NK-92 (cell line): Measurements from ENCODE around the gene PSMD1.

Experiments
- DNase-seq: peaks from one replicate; lab custom pipeline; 2025; ENCODE audit not compliant: unreplicated experiment; lab: John Stamatoyannopoulos, UW

PSMD1 gene

DNA sequence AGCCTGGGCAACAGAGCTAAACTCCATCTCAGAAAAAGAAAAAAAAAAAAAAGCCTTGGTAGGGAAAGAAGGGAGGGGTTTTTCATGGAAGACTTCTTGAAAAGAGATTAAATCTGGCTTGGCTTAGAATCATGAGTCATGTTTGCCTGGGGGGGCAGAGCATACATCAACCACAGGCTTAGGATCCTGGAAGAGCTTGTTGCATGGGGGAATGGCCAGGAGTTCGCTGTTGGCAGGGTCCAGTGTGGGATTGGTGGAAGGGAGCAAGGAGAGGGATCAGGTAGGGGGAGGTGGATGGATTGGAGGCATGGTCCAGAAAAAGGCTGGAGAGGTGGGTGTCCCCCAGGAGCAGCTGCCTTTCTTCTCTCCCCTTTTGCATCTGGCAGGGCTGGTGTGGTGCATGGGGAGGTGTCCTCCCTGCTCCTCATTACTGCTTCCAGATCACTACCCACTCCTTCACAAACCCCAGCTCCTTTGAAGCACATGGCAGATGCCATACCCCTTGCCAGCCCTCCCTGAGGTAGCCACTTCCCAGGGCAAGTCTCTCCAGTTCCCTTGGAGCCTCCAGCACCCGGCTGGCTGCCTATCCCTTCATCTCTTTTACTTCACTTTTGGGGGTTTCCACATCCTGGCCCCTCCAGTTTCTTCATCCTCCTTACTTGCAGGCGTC is 144.3 kb downstream of the PSMD1 start:
- DNase-seq: no peak

DNA sequence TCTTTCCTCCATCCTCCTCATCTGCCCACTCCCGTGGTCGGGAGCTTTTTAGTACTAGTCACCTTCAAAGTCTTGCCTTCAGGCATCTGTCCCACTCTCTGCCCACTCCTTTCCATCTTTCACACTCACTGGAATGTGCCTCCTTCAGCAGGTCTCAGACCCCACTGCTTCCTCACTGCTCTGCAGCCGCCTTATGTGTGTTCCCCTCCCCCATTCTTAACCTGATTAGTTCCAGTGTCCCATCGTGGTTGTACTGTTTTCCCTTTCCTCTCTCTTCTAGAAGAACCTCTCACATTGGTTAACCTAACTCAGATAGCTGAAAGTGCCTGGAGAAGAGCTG is 144.8 kb downstream of the PSMD1 start:
- DNase-seq: no peak

DNA sequence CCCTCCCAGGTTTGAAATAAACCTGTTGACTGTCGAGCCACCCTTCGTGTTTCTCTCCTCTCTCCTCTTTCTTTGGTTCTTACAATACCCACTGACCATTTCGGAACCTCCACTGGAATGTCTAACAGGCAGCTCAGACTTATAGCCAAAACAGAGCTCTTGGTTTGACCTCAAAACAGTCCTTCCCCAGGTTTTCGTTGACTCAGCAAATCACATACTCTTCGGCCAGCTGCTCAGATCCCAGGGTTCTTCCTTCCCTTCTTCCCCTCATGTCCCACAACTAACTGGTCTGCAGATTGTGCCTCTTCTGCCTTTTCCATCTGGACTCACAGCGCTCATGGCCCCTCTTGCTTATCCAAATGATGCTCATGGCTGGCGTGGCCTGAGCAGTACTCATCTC is 146.4 kb downstream of the PSMD1 start:
- no peak for DNase-seq

DNA sequence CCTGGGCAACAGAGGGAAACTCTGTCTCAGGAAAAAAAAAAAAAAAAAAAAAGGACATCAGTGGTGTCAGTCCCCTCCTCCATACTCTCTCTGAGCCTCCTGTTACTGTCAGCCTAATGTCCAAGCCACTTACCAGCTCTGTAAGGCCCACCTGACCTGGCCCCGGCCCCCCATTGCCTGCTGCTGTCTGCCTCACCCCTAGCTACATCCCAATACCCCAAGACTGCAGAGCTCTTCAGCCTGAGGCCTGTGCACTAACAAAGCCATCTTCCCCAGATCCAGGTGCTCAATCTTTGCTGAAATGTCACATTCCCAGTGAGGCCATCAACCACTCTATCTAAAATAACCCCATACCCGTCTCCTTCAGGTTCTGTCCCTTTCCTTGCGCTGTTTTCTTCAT is 147.5 kb downstream of the PSMD1 start:
- no peak for DNase-seq

DNA sequence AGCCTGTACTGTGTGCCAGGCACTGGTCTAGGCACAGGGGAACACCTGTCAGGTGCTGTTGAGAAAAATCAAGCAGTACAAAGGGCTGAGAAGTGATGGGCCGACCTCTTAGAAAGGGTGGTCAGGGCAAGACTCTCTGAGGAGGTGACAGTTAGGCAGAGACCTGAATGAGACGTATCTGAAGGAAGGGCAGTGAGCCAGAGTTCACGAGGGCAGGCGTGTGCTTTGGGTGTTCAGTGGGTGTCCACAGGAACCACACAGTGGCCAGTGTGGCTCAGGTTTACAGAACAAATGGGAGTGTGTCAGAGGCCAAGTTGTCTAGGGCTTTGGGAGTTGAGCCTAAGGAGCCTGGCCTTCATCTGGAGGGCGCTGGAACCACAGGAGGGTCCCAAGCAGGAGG is 147.9 kb downstream of the PSMD1 start:
- no peak for DNase-seq

DNA sequence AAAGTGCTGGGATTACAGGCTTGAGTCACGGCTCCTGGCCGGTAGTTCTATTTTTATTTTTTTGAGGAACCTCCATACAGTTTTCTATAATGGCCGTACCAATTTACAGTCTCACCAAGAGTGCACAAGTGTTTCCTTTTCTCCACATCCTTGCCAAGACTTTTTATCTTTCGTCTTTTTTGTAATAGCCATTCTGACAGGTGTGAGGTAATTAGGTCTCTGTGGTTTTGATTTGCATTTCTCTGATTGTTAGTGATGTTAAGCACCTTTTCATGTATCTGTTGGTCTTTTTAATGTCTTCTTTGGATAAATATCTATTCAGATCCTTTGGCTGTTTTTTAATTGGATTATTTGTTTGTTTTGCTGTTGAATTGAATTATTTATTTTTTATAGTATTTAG is 151.1 kb downstream of the PSMD1 start:
- DNase-seq: no peak

DNA sequence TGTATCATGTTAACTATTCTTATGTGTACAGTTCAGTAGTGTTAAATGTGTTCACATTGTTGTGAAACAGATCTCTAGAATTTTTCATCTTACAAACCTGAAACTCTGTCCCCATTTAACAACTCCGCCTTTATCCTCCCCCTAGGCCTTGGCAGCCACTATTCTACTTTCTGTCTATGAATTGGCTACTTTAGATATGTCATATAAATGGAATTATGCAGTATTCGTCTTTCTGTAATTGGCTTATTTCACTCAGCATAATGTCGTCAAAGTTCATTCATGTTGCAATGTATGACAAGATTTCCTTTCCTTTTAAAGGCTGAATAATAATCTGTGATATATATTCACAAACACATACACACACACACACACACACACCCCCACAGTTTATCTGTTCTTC is 154.1 kb downstream of the PSMD1 start:
- no peak for DNase-seq

DNA sequence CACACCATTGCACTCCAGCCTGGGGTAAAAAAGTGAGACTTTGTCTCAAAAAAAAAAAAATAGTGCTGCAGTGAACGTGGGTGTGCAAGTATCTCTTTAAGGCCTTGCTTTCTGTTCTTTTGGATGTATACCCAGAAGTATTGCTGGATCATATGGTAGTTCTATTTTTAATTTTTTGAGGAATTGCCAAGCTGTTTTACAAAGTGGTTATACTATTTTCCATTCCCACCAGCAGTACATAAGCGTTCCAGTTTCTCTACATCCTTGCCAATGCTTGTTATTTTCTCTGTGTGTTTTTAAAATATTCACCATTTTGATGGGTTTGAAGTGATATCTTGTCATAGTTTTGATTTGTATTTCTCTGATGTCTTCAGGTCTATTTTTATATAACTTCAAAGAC is 154.8 kb downstream of the PSMD1 start:
- DNase-seq: no peak

DNA sequence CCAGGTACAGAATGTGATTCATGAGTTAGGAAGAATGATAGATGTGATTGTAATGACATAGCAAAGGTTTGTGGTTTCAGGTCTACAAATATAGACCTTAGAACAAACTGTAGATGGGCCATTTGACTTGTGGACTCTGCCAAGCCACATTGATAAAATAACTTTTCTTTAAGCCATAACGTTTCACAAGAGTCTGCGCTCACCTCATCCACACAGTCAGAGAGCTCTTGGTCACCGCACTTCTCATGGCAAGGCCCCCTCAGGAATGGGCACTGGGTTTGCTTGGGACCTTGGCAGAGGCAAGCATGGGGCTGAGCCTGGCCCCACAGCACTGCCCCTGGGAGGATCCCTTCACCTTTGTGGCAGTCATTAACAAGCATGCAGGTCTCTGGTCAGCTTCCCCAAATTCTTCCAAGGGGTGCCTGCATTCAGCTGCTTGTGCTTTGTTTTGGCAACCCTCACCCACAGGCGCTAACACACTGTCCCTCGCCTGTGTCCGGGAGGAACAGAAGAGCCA is 155.7 kb downstream of the PSMD1 start:
- no peak for DNase-seq

DNA sequence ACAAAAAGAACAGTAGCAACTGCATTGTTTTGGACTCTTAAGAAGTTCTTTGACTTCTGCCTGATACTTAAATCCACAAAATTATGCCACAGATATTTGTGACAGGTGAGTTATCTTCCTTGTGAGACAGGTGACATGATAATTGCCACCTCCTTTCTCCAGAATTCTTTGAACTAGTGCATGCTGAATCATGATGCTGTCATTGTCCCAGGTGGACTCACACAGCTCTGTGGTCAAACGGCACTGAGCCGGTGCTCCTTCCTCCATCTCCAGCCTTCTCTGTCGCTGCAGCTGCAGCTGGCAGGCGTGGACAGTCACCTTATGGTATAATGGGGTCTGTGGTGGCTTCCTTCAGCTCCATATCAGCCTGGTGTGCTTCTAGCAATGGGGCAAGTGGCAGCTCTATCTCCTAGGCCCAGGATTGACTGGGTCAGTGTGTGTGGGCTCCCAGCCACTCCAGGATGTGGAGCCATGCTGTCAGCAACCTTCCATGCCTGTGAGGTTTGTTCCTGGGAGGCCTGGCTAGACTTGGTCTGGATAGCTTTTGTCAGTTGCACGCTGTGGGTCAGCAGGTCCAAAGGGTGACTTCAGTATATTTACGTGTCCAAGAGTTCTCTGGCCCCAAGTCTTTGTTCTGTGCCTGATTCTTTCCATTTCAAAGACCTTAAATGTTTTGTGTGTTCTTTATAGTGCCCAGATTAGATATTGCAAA is 157.4 kb downstream of the PSMD1 start:
- no peak for DNase-seq

DNA sequence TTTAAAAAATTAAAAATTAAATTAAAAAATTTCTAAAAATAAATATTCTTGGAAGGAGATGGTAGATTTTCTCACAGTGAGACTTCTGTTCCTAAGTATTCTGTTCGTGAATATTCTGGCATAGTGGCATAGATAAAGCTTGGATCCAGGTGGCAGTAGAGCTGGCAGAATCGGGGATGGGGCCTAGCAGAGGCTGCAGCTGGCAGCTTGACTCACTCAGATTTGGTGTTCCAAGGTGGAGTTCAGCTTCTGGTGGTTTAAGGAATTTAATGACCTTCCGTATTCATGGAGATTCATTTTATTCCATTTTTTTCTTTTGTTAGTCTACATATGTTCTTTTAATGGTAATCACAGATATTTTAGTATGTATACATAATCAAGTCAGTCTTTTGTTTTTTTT is 161.7 kb downstream of the PSMD1 start:
- DNase-seq: no peak

DNA sequence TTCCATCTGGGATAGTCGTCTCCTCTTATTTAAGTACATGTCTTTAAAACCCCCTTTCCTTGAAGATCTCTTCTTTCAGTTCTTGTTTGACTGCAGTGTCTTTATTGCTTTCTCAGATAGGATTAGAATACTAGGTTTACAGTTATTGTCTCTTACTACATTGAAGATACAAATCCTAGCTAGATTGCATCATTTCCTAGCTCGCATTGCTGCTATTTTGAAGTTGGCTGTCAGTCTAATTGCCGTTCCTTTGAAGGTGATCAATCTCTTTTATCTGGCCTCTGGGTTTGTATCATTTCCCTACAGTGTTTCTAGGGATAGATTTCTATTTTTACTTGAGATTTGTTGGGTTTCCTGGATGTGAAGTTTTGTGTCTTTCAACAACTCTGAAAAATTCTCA is 162.6 kb downstream of the PSMD1 start:
- DNase-seq: no peak

DNA sequence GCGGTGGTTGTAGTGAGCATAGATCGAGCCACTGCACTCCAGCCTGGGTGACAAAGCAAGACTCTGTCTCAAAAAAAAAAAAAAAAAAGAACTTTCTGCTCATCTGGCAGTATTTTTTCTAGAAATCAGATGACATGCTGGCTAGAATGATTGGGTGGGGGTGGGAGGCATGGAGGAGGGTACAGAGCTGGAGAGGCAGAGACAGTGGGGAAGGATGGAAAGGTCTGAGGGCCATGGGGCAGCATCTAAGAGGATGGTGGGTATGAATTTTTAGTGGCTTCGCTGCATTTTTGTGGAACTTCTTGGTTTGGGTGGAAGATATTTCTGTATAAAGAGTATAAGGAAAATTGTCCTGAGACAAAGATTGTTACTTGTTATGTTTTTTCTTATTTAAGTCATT is 165.1 kb downstream of the PSMD1 start:
- DNase-seq: no peak
